WTC11 (cell line): Measurements from ENCODE around the gene TRAF7. TPM values are rescaled to one million over a fixed set of nuclear protein-coding genes. Genes with fewer than 3 reads are reported as not detected.

Source experiments
- ATAC-seq: fragments of 200-7000 bp; cut with Tn5 transposase; 2 replicates; pipeline ENCODE4 v1.10.0; 2021; ENCODE audit warnings: mild to moderate bottlenecking, moderate library complexity
- CTCF ChIA-PET: fragments of 300-600 bp; sonication (Branson Sonifier 250); formaldehyde crosslinking; loops from one replicate; lab custom pipeline; 2021; ENCODE audit warnings: antibody characterized with exemption; lab: Charles Lee
- POLR2A ChIA-PET: fragments of 350-600 bp; sonication (Branson Sonifier 250); formaldehyde crosslinking; loops from one replicate; lab custom pipeline; 2021; ENCODE audit warnings: antibody characterized with exemption; lab: Charles Lee
- DNase-seq: peaks from one replicate; pipeline ENCODE4 v3.0.0; 2021; ENCODE audit warnings: low spot score
- H3K27ac Mint-ChIP-seq: 2 replicates; pipeline ENCODE4 v1.8.0; 2021; ENCODE audit warnings: mixed read lengths
- H3K27me3 Mint-ChIP-seq: 2 replicates; pipeline ENCODE4 v1.8.0; 2021; ENCODE audit warnings: low read depth, mild to moderate bottlenecking, moderate library complexity, mixed read lengths
- H3K36me3 Mint-ChIP-seq: 2 replicates; pipeline ENCODE4 v1.8.0; 2021; ENCODE audit warnings: mixed read lengths
- H3K4me1 Mint-ChIP-seq: 2 replicates; pipeline ENCODE4 v1.8.0; 2022; ENCODE audit warnings: mixed read lengths
- H3K4me3 Mint-ChIP-seq: 2 replicates; pipeline ENCODE4 v1.8.0; 2021; ENCODE audit warnings: mild to moderate bottlenecking, moderate library complexity, mixed read lengths
- H3K9me3 Mint-ChIP-seq: 2 replicates; pipeline ENCODE4 v1.8.0; 2021; ENCODE audit warnings: mixed read lengths
- CBFB ChIP-seq: sonication (generic); formaldehyde crosslinking; IDR thresholded peaks from 2 replicates; pipeline ENCODE4 v1.8.1; 2022; ENCODE audit warnings: mild to moderate bottlenecking, low read depth, missing genetic modification reagents
- FOXP1 ChIP-seq: sonication (generic); formaldehyde crosslinking; IDR thresholded peaks from 2 replicates; pipeline ENCODE4 v1.8.0; 2022; ENCODE audit warnings: missing genetic modification reagents, mild to moderate bottlenecking, moderate library complexity, borderline replicate concordance
- NR3C1 ChIP-seq: sonication (generic); formaldehyde crosslinking; conservative IDR thresholded peaks from 2 replicates; pipeline ENCODE4 v1.8.1; 2023; ENCODE audit warnings: low read depth, mild to moderate bottlenecking, missing genetic modification reagents
- OVOL2 ChIP-seq: fragments of 250-450 bp; sonication (Bioruptor Pico); IDR thresholded peaks from 2 replicates; pipeline ENCODE4 v1.9.0; 2021; ENCODE audit warnings: mild to moderate bottlenecking, borderline replicate concordance
- TP53 ChIP-seq: sonication (generic); formaldehyde crosslinking; IDR thresholded peaks from 2 replicates; pipeline ENCODE4 v1.8.1; 2023; ENCODE audit warnings: mild to moderate bottlenecking, missing genetic modification reagents
- ZNF671 ChIP-seq: fragments of 250-450 bp; sonication (Bioruptor Pico); IDR thresholded peaks from 2 replicates; pipeline ENCODE4 v1.8.0; 2021; ENCODE audit warnings: mild to moderate bottlenecking
- total RNA-seq: library from RNA; stranded (reverse); gene quantifications from 3 replicates; pipeline ENCODE4 v1.2.3, GENCODE V29; 2021
- TF ChIP-seq, protein P1 (sequence below): sonication (generic); formaldehyde crosslinking; IDR thresholded peaks from 2 replicates; pipeline ENCODE4 v1.8.1; 2022; ENCODE audit warnings: mild to moderate bottlenecking, missing genetic modification reagents, moderate library complexity, borderline replicate concordance
- TF ChIP-seq, protein P2 (sequence below): fragments of 250-450 bp; sonication (Bioruptor Pico); IDR thresholded peaks from 2 replicates; pipeline ENCODE4 v1.9.0; 2021; ENCODE audit warnings: mild to moderate bottlenecking
- TF ChIP-seq, protein P3 (sequence below): fragments of 250-450 bp; sonication (Bioruptor Pico); IDR thresholded peaks from 2 replicates; pipeline ENCODE4 v1.9.0; 2021; ENCODE audit warnings: mild to moderate bottlenecking
- TF ChIP-seq, protein P4 (sequence below): sonication (generic); formaldehyde crosslinking; IDR thresholded peaks from 2 replicates; pipeline ENCODE4 v1.8.0; 2023; ENCODE audit warnings: mild to moderate bottlenecking, missing genetic modification reagents
- TF ChIP-seq, protein P5 (sequence below): sonication (generic); formaldehyde crosslinking; IDR thresholded peaks from 2 replicates; pipeline ENCODE4 v1.8.1; 2023; ENCODE audit warnings: mild to moderate bottlenecking, missing genetic modification reagents, borderline replicate concordance
- TF ChIP-seq, protein P6 (sequence below): sonication (generic); formaldehyde crosslinking; IDR thresholded peaks from 2 replicates; pipeline ENCODE4 v1.8.0; 2023; ENCODE audit warnings: missing genetic modification reagents, mild to moderate bottlenecking, borderline replicate concordance

TRAF7 gene
- total RNA-seq, 1 experiment from 2014 or later = 148 TPM

DNA sequence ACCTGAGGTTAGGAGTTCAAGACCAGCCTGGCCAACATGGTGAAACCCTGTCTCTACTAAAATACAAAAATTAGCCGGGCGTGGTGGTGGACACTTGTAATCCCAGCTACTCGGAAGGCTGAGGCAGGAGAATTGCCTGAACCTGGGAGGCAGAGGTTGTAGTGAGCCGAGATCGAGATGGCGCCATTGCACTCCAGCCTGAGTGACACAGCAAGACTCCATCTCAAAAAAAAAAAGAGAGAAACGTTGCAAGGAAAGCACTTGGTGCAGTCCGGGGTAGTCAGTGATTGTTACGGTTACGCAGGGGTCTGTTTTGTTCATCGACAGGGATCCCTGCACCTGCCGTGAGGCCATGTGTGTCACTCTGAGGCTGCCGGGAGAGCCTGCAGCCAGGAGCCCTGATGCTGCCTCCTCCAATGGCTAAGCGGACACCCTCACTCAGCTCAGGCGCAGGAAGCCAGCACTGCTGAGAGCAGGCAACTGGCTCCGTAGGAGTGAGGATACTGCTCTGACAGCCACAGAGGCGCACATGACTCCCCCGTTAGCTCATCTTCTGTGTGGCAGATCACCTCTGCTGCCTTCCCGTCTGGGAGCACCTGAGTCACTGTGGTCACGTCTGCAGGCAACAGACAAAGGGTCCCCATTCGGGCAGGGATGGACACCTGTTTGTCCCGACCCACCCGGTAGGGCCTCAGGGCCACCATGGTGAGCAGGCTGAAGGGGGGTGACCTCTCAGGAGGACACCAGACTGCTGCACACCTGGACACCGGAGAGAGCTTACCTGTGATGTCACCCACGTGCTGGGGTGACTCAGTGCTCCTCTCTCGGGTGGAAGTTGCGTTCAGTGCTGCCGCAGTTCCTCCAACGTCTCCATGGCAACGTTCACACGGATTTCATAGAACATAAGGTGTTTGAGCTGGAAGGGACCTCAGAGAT, 12.4 kb upstream of the TRAF7 start:
- H3K27ac Mint-ChIP-seq = no peak overlapping the region
- peaks cover 62% of the 10 kb centered on the region for H3K27me3 Mint-ChIP-seq
- H3K9me3 Mint-ChIP-seq = no peaks in the 10 kb centered on the region
- H3K4me1 Mint-ChIP-seq = no peaks in the 10 kb centered on the region
- no peak overlapping the region for H3K4me3 Mint-ChIP-seq
- no peaks in the 10 kb centered on the region for H3K36me3 Mint-ChIP-seq
- DNase-seq = no peak
- TF ChIP-seq OVOL2 (CRISPR knock-in tag) (no peak), TP53 (CRISPR knock-in tag) (no peak), CBFB (CRISPR knock-in tag) (no peak), NR3C1 (CRISPR knock-in tag) (no peak), ZNF671 (CRISPR knock-in tag) (no peak), FOXP1 (CRISPR knock-in tag) (no peak)
- TF ChIP-seq, protein P1, sequence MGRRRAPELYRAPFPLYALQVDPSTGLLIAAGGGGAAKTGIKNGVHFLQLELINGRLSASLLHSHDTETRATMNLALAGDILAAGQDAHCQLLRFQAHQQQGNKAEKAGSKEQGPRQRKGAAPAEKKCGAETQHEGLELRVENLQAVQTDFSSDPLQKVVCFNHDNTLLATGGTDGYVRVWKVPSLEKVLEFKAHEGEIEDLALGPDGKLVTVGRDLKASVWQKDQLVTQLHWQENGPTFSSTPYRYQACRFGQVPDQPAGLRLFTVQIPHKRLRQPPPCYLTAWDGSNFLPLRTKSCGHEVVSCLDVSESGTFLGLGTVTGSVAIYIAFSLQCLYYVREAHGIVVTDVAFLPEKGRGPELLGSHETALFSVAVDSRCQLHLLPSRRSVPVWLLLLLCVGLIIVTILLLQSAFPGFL (CRISPR knock-in tag) = no peak
- TF ChIP-seq, protein P2, sequence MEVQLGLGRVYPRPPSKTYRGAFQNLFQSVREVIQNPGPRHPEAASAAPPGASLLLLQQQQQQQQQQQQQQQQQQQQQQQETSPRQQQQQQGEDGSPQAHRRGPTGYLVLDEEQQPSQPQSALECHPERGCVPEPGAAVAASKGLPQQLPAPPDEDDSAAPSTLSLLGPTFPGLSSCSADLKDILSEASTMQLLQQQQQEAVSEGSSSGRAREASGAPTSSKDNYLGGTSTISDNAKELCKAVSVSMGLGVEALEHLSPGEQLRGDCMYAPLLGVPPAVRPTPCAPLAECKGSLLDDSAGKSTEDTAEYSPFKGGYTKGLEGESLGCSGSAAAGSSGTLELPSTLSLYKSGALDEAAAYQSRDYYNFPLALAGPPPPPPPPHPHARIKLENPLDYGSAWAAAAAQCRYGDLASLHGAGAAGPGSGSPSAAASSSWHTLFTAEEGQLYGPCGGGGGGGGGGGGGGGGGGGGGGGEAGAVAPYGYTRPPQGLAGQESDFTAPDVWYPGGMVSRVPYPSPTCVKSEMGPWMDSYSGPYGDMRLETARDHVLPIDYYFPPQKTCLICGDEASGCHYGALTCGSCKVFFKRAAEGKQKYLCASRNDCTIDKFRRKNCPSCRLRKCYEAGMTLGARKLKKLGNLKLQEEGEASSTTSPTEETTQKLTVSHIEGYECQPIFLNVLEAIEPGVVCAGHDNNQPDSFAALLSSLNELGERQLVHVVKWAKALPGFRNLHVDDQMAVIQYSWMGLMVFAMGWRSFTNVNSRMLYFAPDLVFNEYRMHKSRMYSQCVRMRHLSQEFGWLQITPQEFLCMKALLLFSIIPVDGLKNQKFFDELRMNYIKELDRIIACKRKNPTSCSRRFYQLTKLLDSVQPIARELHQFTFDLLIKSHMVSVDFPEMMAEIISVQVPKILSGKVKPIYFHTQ (CRISPR knock-in tag) = no peak
- TF ChIP-seq, protein P3, sequence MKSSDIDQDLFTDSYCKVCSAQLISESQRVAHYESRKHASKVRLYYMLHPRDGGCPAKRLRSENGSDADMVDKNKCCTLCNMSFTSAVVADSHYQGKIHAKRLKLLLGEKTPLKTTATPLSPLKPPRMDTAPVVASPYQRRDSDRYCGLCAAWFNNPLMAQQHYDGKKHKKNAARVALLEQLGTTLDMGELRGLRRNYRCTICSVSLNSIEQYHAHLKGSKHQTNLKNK (CRISPR knock-in tag) = no peak
- TF ChIP-seq, protein P4, sequence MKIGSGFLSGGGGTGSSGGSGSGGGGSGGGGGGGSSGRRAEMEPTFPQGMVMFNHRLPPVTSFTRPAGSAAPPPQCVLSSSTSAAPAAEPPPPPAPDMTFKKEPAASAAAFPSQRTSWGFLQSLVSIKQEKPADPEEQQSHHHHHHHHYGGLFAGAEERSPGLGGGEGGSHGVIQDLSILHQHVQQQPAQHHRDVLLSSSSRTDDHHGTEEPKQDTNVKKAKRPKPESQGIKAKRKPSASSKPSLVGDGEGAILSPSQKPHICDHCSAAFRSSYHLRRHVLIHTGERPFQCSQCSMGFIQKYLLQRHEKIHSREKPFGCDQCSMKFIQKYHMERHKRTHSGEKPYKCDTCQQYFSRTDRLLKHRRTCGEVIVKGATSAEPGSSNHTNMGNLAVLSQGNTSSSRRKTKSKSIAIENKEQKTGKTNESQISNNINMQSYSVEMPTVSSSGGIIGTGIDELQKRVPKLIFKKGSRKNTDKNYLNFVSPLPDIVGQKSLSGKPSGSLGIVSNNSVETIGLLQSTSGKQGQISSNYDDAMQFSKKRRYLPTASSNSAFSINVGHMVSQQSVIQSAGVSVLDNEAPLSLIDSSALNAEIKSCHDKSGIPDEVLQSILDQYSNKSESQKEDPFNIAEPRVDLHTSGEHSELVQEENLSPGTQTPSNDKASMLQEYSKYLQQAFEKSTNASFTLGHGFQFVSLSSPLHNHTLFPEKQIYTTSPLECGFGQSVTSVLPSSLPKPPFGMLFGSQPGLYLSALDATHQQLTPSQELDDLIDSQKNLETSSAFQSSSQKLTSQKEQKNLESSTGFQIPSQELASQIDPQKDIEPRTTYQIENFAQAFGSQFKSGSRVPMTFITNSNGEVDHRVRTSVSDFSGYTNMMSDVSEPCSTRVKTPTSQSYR = no peak
- TF ChIP-seq, protein P5, sequence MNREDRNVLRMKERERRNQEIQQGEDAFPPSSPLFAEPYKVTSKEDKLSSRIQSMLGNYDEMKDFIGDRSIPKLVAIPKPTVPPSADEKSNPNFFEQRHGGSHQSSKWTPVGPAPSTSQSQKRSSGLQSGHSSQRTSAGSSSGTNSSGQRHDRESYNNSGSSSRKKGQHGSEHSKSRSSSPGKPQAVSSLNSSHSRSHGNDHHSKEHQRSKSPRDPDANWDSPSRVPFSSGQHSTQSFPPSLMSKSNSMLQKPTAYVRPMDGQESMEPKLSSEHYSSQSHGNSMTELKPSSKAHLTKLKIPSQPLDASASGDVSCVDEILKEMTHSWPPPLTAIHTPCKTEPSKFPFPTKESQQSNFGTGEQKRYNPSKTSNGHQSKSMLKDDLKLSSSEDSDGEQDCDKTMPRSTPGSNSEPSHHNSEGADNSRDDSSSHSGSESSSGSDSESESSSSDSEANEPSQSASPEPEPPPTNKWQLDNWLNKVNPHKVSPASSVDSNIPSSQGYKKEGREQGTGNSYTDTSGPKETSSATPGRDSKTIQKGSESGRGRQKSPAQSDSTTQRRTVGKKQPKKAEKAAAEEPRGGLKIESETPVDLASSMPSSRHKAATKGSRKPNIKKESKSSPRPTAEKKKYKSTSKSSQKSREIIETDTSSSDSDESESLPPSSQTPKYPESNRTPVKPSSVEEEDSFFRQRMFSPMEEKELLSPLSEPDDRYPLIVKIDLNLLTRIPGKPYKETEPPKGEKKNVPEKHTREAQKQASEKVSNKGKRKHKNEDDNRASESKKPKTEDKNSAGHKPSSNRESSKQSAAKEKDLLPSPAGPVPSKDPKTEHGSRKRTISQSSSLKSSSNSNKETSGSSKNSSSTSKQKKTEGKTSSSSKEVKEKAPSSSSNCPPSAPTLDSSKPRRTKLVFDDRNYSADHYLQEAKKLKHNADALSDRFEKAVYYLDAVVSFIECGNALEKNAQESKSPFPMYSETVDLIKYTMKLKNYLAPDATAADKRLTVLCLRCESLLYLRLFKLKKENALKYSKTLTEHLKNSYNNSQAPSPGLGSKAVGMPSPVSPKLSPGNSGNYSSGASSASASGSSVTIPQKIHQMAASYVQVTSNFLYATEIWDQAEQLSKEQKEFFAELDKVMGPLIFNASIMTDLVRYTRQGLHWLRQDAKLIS (CRISPR knock-in tag) = no peak
- TF ChIP-seq, protein P6, sequence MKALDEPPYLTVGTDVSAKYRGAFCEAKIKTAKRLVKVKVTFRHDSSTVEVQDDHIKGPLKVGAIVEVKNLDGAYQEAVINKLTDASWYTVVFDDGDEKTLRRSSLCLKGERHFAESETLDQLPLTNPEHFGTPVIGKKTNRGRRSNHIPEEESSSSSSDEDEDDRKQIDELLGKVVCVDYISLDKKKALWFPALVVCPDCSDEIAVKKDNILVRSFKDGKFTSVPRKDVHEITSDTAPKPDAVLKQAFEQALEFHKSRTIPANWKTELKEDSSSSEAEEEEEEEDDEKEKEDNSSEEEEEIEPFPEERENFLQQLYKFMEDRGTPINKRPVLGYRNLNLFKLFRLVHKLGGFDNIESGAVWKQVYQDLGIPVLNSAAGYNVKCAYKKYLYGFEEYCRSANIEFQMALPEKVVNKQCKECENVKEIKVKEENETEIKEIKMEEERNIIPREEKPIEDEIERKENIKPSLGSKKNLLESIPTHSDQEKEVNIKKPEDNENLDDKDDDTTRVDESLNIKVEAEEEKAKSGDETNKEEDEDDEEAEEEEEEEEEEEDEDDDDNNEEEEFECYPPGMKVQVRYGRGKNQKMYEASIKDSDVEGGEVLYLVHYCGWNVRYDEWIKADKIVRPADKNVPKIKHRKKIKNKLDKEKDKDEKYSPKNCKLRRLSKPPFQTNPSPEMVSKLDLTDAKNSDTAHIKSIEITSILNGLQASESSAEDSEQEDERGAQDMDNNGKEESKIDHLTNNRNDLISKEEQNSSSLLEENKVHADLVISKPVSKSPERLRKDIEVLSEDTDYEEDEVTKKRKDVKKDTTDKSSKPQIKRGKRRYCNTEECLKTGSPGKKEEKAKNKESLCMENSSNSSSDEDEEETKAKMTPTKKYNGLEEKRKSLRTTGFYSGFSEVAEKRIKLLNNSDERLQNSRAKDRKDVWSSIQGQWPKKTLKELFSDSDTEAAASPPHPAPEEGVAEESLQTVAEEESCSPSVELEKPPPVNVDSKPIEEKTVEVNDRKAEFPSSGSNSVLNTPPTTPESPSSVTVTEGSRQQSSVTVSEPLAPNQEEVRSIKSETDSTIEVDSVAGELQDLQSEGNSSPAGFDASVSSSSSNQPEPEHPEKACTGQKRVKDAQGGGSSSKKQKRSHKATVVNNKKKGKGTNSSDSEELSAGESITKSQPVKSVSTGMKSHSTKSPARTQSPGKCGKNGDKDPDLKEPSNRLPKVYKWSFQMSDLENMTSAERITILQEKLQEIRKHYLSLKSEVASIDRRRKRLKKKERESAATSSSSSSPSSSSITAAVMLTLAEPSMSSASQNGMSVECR = no peak
- TF ChIP-seq, all 79 proteins: peak for 0
- no peak for ATAC-seq
- POLR2A ChIA-PET = no interaction called here
- CTCF ChIA-PET = interaction anchor here (0.6 to 2.7 kb wide), 5 partner anchors 52 to 140 kb away, joined by 3 to 10 read pairs (median 3); no protein-coding TSS in a partner anchor
